Common myeloid progenitor, CD34-positive (primary cell): ENCODE data around the gene LGR4.
"Not testable (repeated sequence)": the region's sequence is repeated elsewhere in the genome, so short reads cannot be mapped to it uniquely, and the experiment has no call there.

ENCODE experiments used
- CTCF ChIA-PET: fragments of 350-600 bp; sonication (Branson Sonifier 250); formaldehyde crosslinking; loops from one replicate; lab custom pipeline; 2021; ENCODE audit warnings: antibody characterized with exemption; lab: Charles Lee
- POLR2A ChIA-PET: fragments of 350-600 bp; sonication (Branson Sonifier 250); formaldehyde crosslinking; loops from one replicate; lab custom pipeline; 2021; ENCODE audit warnings: antibody characterized with exemption; lab: Charles Lee
- DNase-seq, 3 donors: peaks; one replicate each; pipeline versions ENCODE4 v3.0.0 to v3.0.0-alpha.2; 2013
- H3K27ac ChIP-seq, 2 experiments: 1 replicate in 1 of 2; 2 replicates in 1 of 2; pipeline ENCODE4 v1.7.0; 2013; ENCODE audit warnings: inconsistent platforms in 2 of 2, low read length in 2 of 2, mild to moderate bottlenecking in 2 of 2, low read depth in 1 of 2, moderate library complexity in 1 of 2; ENCODE audit not compliant: severe bottlenecking in 2 of 2, insufficient read depth in 1 of 2, poor library complexity in 1 of 2
- H3K27me3 ChIP-seq, 5 experiments: replicated peaks in 2 of 5; 1 replicate in 3 of 5; 2 replicates in 2 of 5; pipeline versions ENCODE4 v1.6.1 to v1.7.0; 2013; ENCODE audit warnings: low read length in 4 of 5, mild to moderate bottlenecking in 2 of 5, moderate library complexity in 2 of 5, inconsistent platforms in 1 of 5; ENCODE audit not compliant: insufficient read depth in 5 of 5, control insufficient read depth in 4 of 5
- H3K36me3 ChIP-seq, 4 experiments: 1 replicate in 2 of 4; 2 replicates in 2 of 4; pipeline versions ENCODE4 v1.6.1 to v1.7.0; 2013; ENCODE audit warnings: low read length in 3 of 4, control low read depth in 1 of 4, mild to moderate bottlenecking in 1 of 4; ENCODE audit not compliant: control insufficient read depth in 4 of 4, insufficient read depth in 4 of 4
- H3K4me1 ChIP-seq, 4 experiments: 1 replicate in 3 of 4; 2 replicates in 1 of 4; pipeline versions ENCODE4 v1.6.1 to v1.7.1; 2013; ENCODE audit warnings: low read length in 3 of 4, mild to moderate bottlenecking in 3 of 4, control low read depth in 1 of 4, inconsistent platforms in 1 of 4, moderate library complexity in 1 of 4; ENCODE audit not compliant: control insufficient read depth in 4 of 4, insufficient read depth in 4 of 4; ENCODE audit errors: control extremely low read depth in 1 of 4
- H3K4me3 ChIP-seq, 7 experiments: 1 replicate in 4 of 7; 2 replicates in 3 of 7; pipeline versions ENCODE4 v1.5.1 to v1.7.0; 2013; ENCODE audit warnings: mild to moderate bottlenecking in 7 of 7, low read length in 6 of 7, moderate library complexity in 6 of 7, inconsistent platforms in 2 of 7, low read depth in 2 of 7, control low read depth in 1 of 7; ENCODE audit not compliant: insufficient read depth in 4 of 7, control insufficient read depth in 1 of 7; ENCODE audit errors: extremely low read depth in 1 of 7
- H3K9me3 ChIP-seq, 5 experiments: 1 replicate in 4 of 5; 2 replicates in 1 of 5; pipeline versions ENCODE4 v1.6.1 to v1.7.1; 2013; ENCODE audit warnings: low read length in 4 of 5, mild to moderate bottlenecking in 2 of 5, inconsistent platforms in 1 of 5, low read depth in 1 of 5, moderate library complexity in 1 of 5; ENCODE audit not compliant: control insufficient read depth in 4 of 5, insufficient read depth in 2 of 5; ENCODE audit errors: control extremely low read depth in 1 of 5
- WGBS: methylation state at CpG from one replicate; pipeline ENCODE4 v1.1.5; 2013; ENCODE audit not compliant: insufficient coverage; 5-methylcytosine and 5-hydroxymethylcytosine counted together

The LGR4 gene

GRCh38 chr11:27350511-27350910 lies 122.1 kb downstream of the LGR4 start:
- Histone ChIP-seq H3K4me1 (no peaks in the 10 kb centered on the region), H3K27me3 (no peaks in the 10 kb centered on the region), H3K27ac (no peak overlapping the region), H3K4me3 (no peak overlapping the region), H3K9me3 (no peaks in the 10 kb centered on the region), H3K36me3 (peaks cover 0 to 4% (median 0%) of the 10 kb centered on the region in 4 experiments)
- no peak for DNase-seq
- CTCF ChIA-PET = no interaction called here
- POLR2A ChIA-PET = no interaction called here

GRCh38 chr11:27349919-27350318 lies 122.7 kb downstream of the LGR4 start:
- no peak overlapping the region for H3K27ac ChIP-seq
- no peak for DNase-seq
- H3K4me1 ChIP-seq = no peaks in the 10 kb centered on the region
- CTCF ChIA-PET = no interaction called here
- H3K36me3 ChIP-seq = peaks cover 0 to 4% (median 0%) of the 10 kb centered on the region in 4 experiments
- POLR2A ChIA-PET = no interaction called here
- no peaks in the 10 kb centered on the region for H3K9me3 ChIP-seq
- H3K27me3 ChIP-seq = no peaks in the 10 kb centered on the region
- 100% methylated on average over 2 of the region's 2 CpGs for WGBS
- no peak overlapping the region for H3K4me3 ChIP-seq

- no peak for DNase-seq
- Histone ChIP-seq H3K4me3 (no peak overlapping the region), H3K27ac (no peak overlapping the region), H3K27me3 (no peaks in the 10 kb centered on the region), H3K4me1 (no peaks in the 10 kb centered on the region), H3K36me3 (peaks cover 0 to 6% (median 0%) of the 10 kb centered on the region in 4 experiments), H3K9me3 (no peaks in the 10 kb centered on the region)
- ChIA-PET POLR2A (no interaction called here), CTCF (no interaction called here)
- WGBS = no CpG with 5 or more reads among the region's 3 CpGs
Measured at GRCh38 chr11:27348340-27348873, 124.2 kb downstream of the LGR4 start.

GRCh38 chr11:27347359-27348339 lies 124.9 kb downstream of the LGR4 start:
- Histone ChIP-seq H3K27ac (no peak overlapping the region), H3K4me1 (no peaks in the 10 kb centered on the region), H3K36me3 (peaks cover 0 to 7% (median 0%) of the 10 kb centered on the region in 4 experiments), H3K27me3 (no peaks in the 10 kb centered on the region), H3K4me3 (no peak overlapping the region), H3K9me3 (no peaks in the 10 kb centered on the region)
- WGBS = 77% methylated on average over 3 of the region's 5 CpGs
- ChIA-PET POLR2A (no interaction called here), CTCF (interaction anchor here (0.6 kb wide), 1 partner anchor 149 kb away, joined by 3 read pairs; no protein-coding TSS in a partner anchor)
- no peak for DNase-seq

- H3K4me3 ChIP-seq = no peak overlapping the region
- no peaks in the 10 kb centered on the region for H3K4me1 ChIP-seq
- no CpG with 5 or more reads among the region's 3 CpGs for WGBS
- H3K9me3 ChIP-seq = no peaks in the 10 kb centered on the region
- no peak for DNase-seq
- ChIA-PET POLR2A (no interaction called here), CTCF (interaction anchor here (0.6 kb wide), 1 partner anchor 158 kb away, joined by 3 read pairs; no protein-coding TSS in a partner anchor)
- peaks cover 0 to 4% (median 0%) of the 10 kb centered on the region in 4 experiments for H3K36me3 ChIP-seq
- no peak overlapping the region for H3K27ac ChIP-seq
- no peaks in the 10 kb centered on the region for H3K27me3 ChIP-seq
Measured at GRCh38 chr11:27339941-27340340, 132.6 kb downstream of the LGR4 start.

- H3K4me1 ChIP-seq, DNase-seq: not testable (repeated sequence)
- CTCF ChIA-PET = interaction anchor here (0.6 to 1.2 kb wide), 2 partner anchors 100 to 799 kb away, joined by 3 read pairs; no protein-coding TSS in a partner anchor
Measured at GRCh38 chr11:27334764-27335163, 137.8 kb downstream of the LGR4 start.

GRCh38 chr11:27331981-27332380 lies 140.6 kb downstream of the LGR4 start:
- no CpG with 5 or more reads among the region's 2 CpGs for WGBS
- H3K4me3 ChIP-seq = no peak overlapping the region
- no peaks in the 10 kb centered on the region for H3K9me3 ChIP-seq
- POLR2A ChIA-PET = no interaction called here
- DNase-seq = no peak
- H3K27ac ChIP-seq = no peak overlapping the region
- no peaks in the 10 kb centered on the region for H3K27me3 ChIP-seq
- H3K4me1 ChIP-seq = no peaks in the 10 kb centered on the region
- H3K36me3 ChIP-seq = peaks cover 0 to 2% (median under 1%) of the 10 kb centered on the region in 4 experiments
- CTCF ChIA-PET = no interaction called here

More at GRCh38 chr11:27334764-27335163, 137.8 kb downstream of the LGR4 start:
- not testable (repeated sequence) for H3K27me3 ChIP-seq, H3K4me3 ChIP-seq, H3K36me3 ChIP-seq, H3K27ac ChIP-seq, H3K9me3 ChIP-seq
- WGBS = 90% methylated on average over 2 of the region's 4 CpGs
- POLR2A ChIA-PET = interaction anchor here (0.7 kb wide), 1 partner anchor 21 kb away, joined by 3 read pairs; no protein-coding TSS in a partner anchor
